Measurements from ENCODE around the gene WHRN.

DNA sequence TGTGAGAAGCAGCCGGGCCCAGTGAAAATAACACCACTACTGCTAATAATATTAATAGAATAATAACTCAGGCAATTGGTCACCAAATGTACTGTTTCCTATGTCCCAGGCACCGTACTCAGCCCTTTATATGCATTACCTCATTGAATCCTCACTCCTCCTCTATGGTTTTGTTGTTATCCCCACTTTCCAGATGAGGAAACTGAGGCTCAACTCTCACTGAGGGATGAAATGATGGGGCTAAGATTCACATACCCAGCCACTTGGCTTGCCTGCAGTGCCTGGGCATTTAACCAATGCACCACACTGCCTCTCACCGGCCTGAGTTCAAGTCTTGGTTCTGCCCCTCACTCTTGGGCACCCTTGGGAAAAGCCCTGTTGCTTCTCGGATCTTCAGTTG, 34.1 kb downstream of the WHRN start:
- TF ChIP-seq SP1 (IDR thresholded peaks at IDR 0.05; ENCODE audit: low read depth, low read length) (no peak), RFX5 (IDR thresholded peaks at IDR 0.05; ENCODE audit: borderline replicate concordance, low read depth, low read length) (no peak)
- TF ChIP-seq, protein P1, sequence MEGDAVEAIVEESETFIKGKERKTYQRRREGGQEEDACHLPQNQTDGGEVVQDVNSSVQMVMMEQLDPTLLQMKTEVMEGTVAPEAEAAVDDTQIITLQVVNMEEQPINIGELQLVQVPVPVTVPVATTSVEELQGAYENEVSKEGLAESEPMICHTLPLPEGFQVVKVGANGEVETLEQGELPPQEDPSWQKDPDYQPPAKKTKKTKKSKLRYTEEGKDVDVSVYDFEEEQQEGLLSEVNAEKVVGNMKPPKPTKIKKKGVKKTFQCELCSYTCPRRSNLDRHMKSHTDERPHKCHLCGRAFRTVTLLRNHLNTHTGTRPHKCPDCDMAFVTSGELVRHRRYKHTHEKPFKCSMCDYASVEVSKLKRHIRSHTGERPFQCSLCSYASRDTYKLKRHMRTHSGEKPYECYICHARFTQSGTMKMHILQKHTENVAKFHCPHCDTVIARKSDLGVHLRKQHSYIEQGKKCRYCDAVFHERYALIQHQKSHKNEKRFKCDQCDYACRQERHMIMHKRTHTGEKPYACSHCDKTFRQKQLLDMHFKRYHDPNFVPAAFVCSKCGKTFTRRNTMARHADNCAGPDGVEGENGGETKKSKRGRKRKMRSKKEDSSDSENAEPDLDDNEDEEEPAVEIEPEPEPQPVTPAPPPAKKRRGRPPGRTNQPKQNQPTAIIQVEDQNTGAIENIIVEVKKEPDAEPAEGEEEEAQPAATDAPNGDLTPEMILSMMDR (IDR thresholded peaks at IDR 0.05; ENCODE audit: control extremely low read depth in 1 of 3, insufficient read depth in 1 of 3, low read depth in 1 of 3, low read length in 3 of 3) = no peak
- TF ChIP-seq, protein P2, sequence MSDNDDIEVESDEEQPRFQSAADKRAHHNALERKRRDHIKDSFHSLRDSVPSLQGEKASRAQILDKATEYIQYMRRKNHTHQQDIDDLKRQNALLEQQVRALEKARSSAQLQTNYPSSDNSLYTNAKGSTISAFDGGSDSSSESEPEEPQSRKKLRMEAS (IDR thresholded peaks at IDR 0.05) = no peak

Data from H1 (cell line).